Astrocyte (in vitro differentiated cells and primary cell): Measurements from ENCODE around the gene CNOT10.

ENCODE experiments used
- EZH2 ChIP-seq: IDR thresholded peaks from 2 replicates; pipeline ENCODE4 v1.6.1; 2012; ENCODE audit warnings: mild to moderate bottlenecking, low read length, inconsistent platforms; ENCODE audit not compliant: insufficient read depth
- TF ChIP-seq, protein P1 (sequence below): IDR thresholded peaks from 2 replicates; pipeline ENCODE4 v1.5.1; 2011; ENCODE audit warnings: low read depth, mild to moderate bottlenecking, inconsistent platforms, low read length, moderate library complexity; ENCODE audit not compliant: insufficient read depth

DNA sequence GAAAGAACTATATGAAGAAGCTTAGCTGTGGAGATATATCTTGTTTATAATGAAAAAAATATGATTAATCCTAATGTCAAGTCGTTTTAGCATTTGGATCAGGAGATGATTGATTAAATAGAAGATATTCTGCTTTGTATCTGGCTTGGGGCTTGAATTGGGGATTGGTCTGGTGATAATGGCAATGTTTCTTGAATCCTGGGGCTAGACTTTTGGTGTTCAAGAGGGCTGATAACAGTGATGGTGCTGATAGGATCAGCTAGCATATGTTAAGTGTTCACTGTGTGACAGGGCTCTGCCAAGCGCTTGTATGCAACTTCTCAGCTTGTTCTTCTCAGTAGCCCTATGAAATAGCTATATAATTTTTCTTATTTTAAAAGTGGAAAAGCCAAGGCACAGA is 20.2 kb downstream of the CNOT10 start:
- TF ChIP-seq EZH2 = no peak
- TF ChIP-seq, protein P1, sequence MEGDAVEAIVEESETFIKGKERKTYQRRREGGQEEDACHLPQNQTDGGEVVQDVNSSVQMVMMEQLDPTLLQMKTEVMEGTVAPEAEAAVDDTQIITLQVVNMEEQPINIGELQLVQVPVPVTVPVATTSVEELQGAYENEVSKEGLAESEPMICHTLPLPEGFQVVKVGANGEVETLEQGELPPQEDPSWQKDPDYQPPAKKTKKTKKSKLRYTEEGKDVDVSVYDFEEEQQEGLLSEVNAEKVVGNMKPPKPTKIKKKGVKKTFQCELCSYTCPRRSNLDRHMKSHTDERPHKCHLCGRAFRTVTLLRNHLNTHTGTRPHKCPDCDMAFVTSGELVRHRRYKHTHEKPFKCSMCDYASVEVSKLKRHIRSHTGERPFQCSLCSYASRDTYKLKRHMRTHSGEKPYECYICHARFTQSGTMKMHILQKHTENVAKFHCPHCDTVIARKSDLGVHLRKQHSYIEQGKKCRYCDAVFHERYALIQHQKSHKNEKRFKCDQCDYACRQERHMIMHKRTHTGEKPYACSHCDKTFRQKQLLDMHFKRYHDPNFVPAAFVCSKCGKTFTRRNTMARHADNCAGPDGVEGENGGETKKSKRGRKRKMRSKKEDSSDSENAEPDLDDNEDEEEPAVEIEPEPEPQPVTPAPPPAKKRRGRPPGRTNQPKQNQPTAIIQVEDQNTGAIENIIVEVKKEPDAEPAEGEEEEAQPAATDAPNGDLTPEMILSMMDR = no peak
